IPS-15b (cell line): ENCODE measurements around the gene ADCY10.

Experiments
- H3K27me3 ChIP-seq: one replicate; pipeline ENCODE4 v1.6.1; 2013; ENCODE audit warnings: low read length; ENCODE audit not compliant: control insufficient read depth, insufficient read depth
- H3K36me3 ChIP-seq: one replicate; pipeline ENCODE4 v1.6.1; 2013; ENCODE audit warnings: low read length; ENCODE audit not compliant: control insufficient read depth, insufficient read depth
- H3K4me1 ChIP-seq: one replicate; pipeline ENCODE4 v1.6.1; 2013; ENCODE audit warnings: mild to moderate bottlenecking, low read length; ENCODE audit not compliant: control insufficient read depth, insufficient read depth
- H3K4me3 ChIP-seq: one replicate; pipeline ENCODE4 v1.5.1; 2013; ENCODE audit warnings: low read depth, low read length
- H3K9ac ChIP-seq: one replicate; pipeline ENCODE4 v1.6.1; 2013; ENCODE audit warnings: low read depth, mild to moderate bottlenecking, low read length
- H3K9me3 ChIP-seq: one replicate; pipeline ENCODE4 v1.6.1; 2013; ENCODE audit warnings: mild to moderate bottlenecking, low read length; ENCODE audit not compliant: control insufficient read depth, insufficient read depth

ADCY10 gene

GRCh38 chr1:167924543-167925231 is 10.8 kb upstream of the ADCY10 start:
- peaks cover 8% of the 10 kb centered on the region for H3K4me1 ChIP-seq
- no peaks in the 10 kb centered on the region for H3K9me3 ChIP-seq
- no peaks in the 10 kb centered on the region for H3K36me3 ChIP-seq
- H3K27me3 ChIP-seq = no peaks in the 10 kb centered on the region
- no peak overlapping the region for H3K9ac ChIP-seq
- no peak overlapping the region for H3K4me3 ChIP-seq

GRCh38 chr1:167924102-167924501 is 10.2 kb upstream of the ADCY10 start:
- Histone ChIP-seq H3K36me3 (no peaks in the 10 kb centered on the region), H3K9ac (no peak overlapping the region), H3K4me3 (no peak overlapping the region), H3K9me3 (no peaks in the 10 kb centered on the region), H3K4me1 (peaks cover 8% of the 10 kb centered on the region), H3K27me3 (no peaks in the 10 kb centered on the region)

- Histone ChIP-seq H3K4me1 (peaks cover 7% of the 10 kb centered on the region), H3K4me3 (no peak overlapping the region), H3K36me3 (no peaks in the 10 kb centered on the region), H3K9ac (no peak overlapping the region), H3K9me3 (no peaks in the 10 kb centered on the region), H3K27me3 (no peaks in the 10 kb centered on the region)
Observed at GRCh38 chr1:167923324-167924056, 9.6 kb upstream of the ADCY10 start.

GRCh38 chr1:167922611-167923074 is 8.7 kb upstream of the ADCY10 start:
- H3K9ac ChIP-seq = no peak overlapping the region
- no peaks in the 10 kb centered on the region for H3K9me3 ChIP-seq
- H3K27me3 ChIP-seq = no peaks in the 10 kb centered on the region
- H3K36me3 ChIP-seq = no peaks in the 10 kb centered on the region
- no peak overlapping the region for H3K4me3 ChIP-seq
- H3K4me1 ChIP-seq = peaks cover 4% of the 10 kb centered on the region

- Histone ChIP-seq H3K4me1 (peaks cover 4% of the 10 kb centered on the region), H3K9me3 (no peaks in the 10 kb centered on the region), H3K9ac (no peak overlapping the region), H3K27me3 (no peaks in the 10 kb centered on the region), H3K4me3 (no peak overlapping the region), H3K36me3 (no peaks in the 10 kb centered on the region)
Observed at GRCh38 chr1:167922023-167922422, 8.1 kb upstream of the ADCY10 start.

GRCh38 chr1:167916766-167917511 is 3.0 kb upstream of the ADCY10 start:
- H3K9me3 ChIP-seq = no peaks in the 10 kb centered on the region
- no peaks in the 10 kb centered on the region for H3K36me3 ChIP-seq
- H3K9ac ChIP-seq = no peak overlapping the region
- no peaks in the 10 kb centered on the region for H3K27me3 ChIP-seq
- peaks cover 17% of the 10 kb centered on the region for H3K4me1 ChIP-seq
- H3K4me3 ChIP-seq = no peak overlapping the region

- Histone ChIP-seq H3K36me3 (no peaks in the 10 kb centered on the region), H3K9me3 (no peaks in the 10 kb centered on the region), H3K4me3 (no peak overlapping the region), H3K9ac (no peak overlapping the region), H3K4me1 (peaks cover 17% of the 10 kb centered on the region), H3K27me3 (no peaks in the 10 kb centered on the region)
Observed at GRCh38 chr1:167915569-167915968, 1.6 kb upstream of the ADCY10 start.

GRCh38 chr1:167912294-167912693 is 1.6 kb downstream of the ADCY10 start:
- Histone ChIP-seq H3K9ac (no peak overlapping the region), H3K9me3 (peaks cover 15% of the 10 kb centered on the region), H3K27me3 (no peaks in the 10 kb centered on the region), H3K4me3 (no peak overlapping the region), H3K36me3 (no peaks in the 10 kb centered on the region), H3K4me1 (peaks cover 17% of the 10 kb centered on the region)

GRCh38 chr1:167911413-167911812 is 2.5 kb downstream of the ADCY10 start:
- H3K27me3 ChIP-seq = no peaks in the 10 kb centered on the region
- no peak overlapping the region for H3K9ac ChIP-seq
- no peaks in the 10 kb centered on the region for H3K36me3 ChIP-seq
- H3K9me3 ChIP-seq = peaks cover 15% of the 10 kb centered on the region
- H3K4me3 ChIP-seq = no peak overlapping the region
- H3K4me1 ChIP-seq = peaks cover 17% of the 10 kb centered on the region

- Histone ChIP-seq H3K36me3 (no peaks in the 10 kb centered on the region), H3K27me3 (no peaks in the 10 kb centered on the region), H3K4me3 (no peak overlapping the region), H3K9me3 (peaks cover 15% of the 10 kb centered on the region), H3K4me1 (peaks cover 17% of the 10 kb centered on the region), H3K9ac (no peak overlapping the region)
Observed at GRCh38 chr1:167910530-167910929, 3.4 kb downstream of the ADCY10 start.

- H3K9me3 ChIP-seq = peaks cover 15% of the 10 kb centered on the region
- no peak overlapping the region for H3K9ac ChIP-seq
- H3K36me3 ChIP-seq = no peaks in the 10 kb centered on the region
- H3K4me1 ChIP-seq = peaks cover 23% of the 10 kb centered on the region
- no peak overlapping the region for H3K4me3 ChIP-seq
- no peaks in the 10 kb centered on the region for H3K27me3 ChIP-seq
Observed at GRCh38 chr1:167909691-167910180, 4.2 kb downstream of the ADCY10 start.
